ENCODE measurements around the gene FOXF1.
A peak's percentile ranks its signal among the peaks of the same experiment; 100 is the strongest.

DNA sequence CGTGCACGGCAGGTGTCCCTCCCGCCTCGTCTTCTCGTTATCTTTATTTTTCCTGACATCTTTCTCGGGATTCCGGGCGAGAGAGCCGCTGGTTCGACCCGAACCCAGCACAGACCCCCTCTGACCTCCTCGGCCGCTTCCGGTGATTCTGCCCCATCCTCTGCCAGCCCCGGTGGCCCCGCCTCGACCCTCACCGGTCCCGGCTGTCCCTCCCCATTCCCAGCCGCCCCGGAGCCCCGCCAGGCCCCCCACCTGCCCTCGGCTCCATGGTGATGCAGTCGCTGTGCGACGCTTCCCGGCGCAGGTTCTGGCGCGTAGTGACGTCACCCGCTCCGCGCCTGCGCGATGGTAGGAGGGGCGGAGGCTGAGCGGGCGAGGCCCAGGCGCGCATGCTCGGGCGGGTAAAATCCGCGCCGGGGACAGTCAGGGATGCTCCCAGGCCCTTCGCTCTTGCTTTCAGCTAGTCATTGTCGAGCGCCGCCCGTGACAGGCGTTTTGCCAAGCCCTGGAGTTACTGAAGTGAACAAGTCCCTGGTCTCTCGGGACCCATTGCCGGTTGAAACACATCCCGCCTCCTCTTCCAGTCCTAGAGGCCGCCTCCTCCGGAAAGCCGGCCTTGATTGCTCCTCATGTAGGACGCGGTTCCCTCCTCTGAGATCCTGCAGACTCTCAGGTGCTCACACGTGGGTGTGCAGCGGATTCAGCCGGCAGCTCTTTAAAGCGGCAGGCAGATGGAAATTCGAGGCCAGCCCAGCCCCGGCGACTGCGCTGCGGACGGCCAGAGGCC is 44.8 kb downstream of the FOXF1 start, which contains the start of gene MTHFSD:
- TF ChIP-seq, protein P1, sequence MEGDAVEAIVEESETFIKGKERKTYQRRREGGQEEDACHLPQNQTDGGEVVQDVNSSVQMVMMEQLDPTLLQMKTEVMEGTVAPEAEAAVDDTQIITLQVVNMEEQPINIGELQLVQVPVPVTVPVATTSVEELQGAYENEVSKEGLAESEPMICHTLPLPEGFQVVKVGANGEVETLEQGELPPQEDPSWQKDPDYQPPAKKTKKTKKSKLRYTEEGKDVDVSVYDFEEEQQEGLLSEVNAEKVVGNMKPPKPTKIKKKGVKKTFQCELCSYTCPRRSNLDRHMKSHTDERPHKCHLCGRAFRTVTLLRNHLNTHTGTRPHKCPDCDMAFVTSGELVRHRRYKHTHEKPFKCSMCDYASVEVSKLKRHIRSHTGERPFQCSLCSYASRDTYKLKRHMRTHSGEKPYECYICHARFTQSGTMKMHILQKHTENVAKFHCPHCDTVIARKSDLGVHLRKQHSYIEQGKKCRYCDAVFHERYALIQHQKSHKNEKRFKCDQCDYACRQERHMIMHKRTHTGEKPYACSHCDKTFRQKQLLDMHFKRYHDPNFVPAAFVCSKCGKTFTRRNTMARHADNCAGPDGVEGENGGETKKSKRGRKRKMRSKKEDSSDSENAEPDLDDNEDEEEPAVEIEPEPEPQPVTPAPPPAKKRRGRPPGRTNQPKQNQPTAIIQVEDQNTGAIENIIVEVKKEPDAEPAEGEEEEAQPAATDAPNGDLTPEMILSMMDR (IDR thresholded peaks at IDR 0.05): 0 out of 3 replicates have a peak, but pooled peaks have one; percentile 10
- TF ChIP-seq POLR2A (IDR thresholded peaks at IDR 0.05; ENCODE audit: low read length) (peak; percentile 84), RCOR1 (IDR thresholded peaks at IDR 0.05; ENCODE audit: low read depth, low read length) (no peak), JUN (IDR thresholded peaks at IDR 0.05) (peak; percentile 87 to 88; a peak in 3 of 5 replicates), RFX5 (IDR thresholded peaks at IDR 0.05) (no peak), HDAC2 (IDR thresholded peaks at IDR 0.05) (0 out of 2 replicates have a peak, but pooled peaks have one; percentile 55), JUNB (IDR thresholded peaks at IDR 0.05) (no peak)
- TF ChIP-seq, protein P2, sequence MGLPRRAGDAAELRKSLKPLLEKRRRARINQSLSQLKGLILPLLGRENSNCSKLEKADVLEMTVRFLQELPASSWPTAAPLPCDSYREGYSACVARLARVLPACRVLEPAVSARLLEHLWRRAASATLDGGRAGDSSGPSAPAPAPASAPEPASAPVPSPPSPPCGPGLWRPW (IDR thresholded peaks at IDR 0.05): no peak
- TF ChIP-seq, protein P3, sequence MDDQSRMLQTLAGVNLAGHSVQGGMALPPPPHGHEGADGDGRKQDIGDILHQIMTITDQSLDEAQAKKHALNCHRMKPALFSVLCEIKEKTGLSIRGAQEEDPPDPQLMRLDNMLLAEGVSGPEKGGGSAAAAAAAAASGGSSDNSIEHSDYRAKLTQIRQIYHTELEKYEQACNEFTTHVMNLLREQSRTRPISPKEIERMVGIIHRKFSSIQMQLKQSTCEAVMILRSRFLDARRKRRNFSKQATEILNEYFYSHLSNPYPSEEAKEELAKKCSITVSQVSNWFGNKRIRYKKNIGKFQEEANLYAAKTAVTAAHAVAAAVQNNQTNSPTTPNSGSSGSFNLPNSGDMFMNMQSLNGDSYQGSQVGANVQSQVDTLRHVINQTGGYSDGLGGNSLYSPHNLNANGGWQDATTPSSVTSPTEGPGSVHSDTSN (IDR thresholded peaks at IDR 0.05): no peak
